H7 (cell line): ENCODE measurements around the gene GRIK4. TPM values are rescaled to one million over a fixed set of nuclear protein-coding genes. Genes with fewer than 3 reads are reported as not detected.
A peak's percentile ranks its signal among the peaks of the same experiment; 100 is the strongest.

ENCODE experiments used
- DNase-seq: peaks from one replicate; pipeline ENCODE4 v3.0.0; 2012
- H3K27me3 ChIP-seq: 2 replicates; pipeline ENCODE4 v1.6.0; 2011; ENCODE audit warnings: mild to moderate bottlenecking, low read length; ENCODE audit not compliant: control insufficient read depth, insufficient read depth
- H3K36me3 ChIP-seq: replicated peaks from 2 replicates; pipeline ENCODE4 v1.5.1; 2011; ENCODE audit warnings: low read length; ENCODE audit not compliant: control insufficient read depth, insufficient read depth
- H3K4me3 ChIP-seq: 2 replicates; pipeline ENCODE4 v1.5.1; 2011; ENCODE audit warnings: low read depth, mild to moderate bottlenecking, control low read depth, low read length, moderate library complexity; ENCODE audit not compliant: insufficient read depth
- total RNA-seq: library from RNA; depleted of rRNA; stranded (reverse); fragments of >200 nt; shearing (Covaris generic); gene quantifications from 2 replicates; pipeline ENCODE4 v1.2.3, GENCODE V29; 2014

The GRIK4 gene
- total RNA-seq, 1 experiment from 2014 or later = 1.0 TPM

GRCh38 chr11:120972621-120973020, 461.1 kb downstream of the GRIK4 start:
- H3K36me3 ChIP-seq = no peaks in the 10 kb centered on the region
- no peaks in the 10 kb centered on the region for H3K27me3 ChIP-seq
- H3K4me3 ChIP-seq = no peak overlapping the region
- DNase-seq = no peak

- no peaks in the 10 kb centered on the region for H3K36me3 ChIP-seq
- H3K27me3 ChIP-seq = no peaks in the 10 kb centered on the region
- no peak overlapping the region for H3K4me3 ChIP-seq
- DNase-seq = no peak
These were observed 462.0 kb downstream of the GRIK4 start for GRCh38 chr11:120973501-120973900.

DNA sequence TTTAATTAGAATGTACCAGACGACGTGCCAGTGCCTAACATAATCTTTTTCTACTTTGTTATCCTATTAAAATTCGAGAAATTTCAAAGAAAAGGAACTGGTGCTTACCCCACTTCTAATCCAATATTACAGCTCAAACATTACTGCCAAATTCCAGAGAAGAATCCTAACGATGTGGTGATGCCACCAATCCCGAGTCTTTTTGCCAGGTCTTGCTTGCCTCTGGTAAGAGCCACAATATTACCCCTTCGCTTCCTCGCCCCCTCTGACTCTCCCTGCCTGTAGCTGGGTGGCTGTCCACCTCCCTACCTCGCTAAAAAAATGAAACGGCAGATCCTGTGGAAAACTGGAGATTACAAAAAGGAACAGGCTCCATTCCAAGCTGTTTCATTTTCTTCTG, 462.9 kb downstream of the GRIK4 start:
- Histone ChIP-seq H3K4me3 (no peak overlapping the region), H3K27me3 (no peaks in the 10 kb centered on the region; the same call in 1 of the 2 replicates), H3K36me3 (no peaks in the 10 kb centered on the region)
- DNase-seq = no peak

GRCh38 chr11:120974965-120975364, 463.4 kb downstream of the GRIK4 start:
- Histone ChIP-seq H3K27me3 (no peaks in the 10 kb centered on the region; the same call in 1 of the 2 replicates), H3K4me3 (no peak overlapping the region), H3K36me3 (no peaks in the 10 kb centered on the region)
- no peak for DNase-seq

- no peak for DNase-seq
- Histone ChIP-seq H3K4me3 (no peak overlapping the region), H3K36me3 (no peaks in the 10 kb centered on the region), H3K27me3 (no peaks in the 10 kb centered on the region; the same call in 1 of the 2 replicates)
These were observed 466.0 kb downstream of the GRIK4 start for GRCh38 chr11:120977266-120978137.

DNA sequence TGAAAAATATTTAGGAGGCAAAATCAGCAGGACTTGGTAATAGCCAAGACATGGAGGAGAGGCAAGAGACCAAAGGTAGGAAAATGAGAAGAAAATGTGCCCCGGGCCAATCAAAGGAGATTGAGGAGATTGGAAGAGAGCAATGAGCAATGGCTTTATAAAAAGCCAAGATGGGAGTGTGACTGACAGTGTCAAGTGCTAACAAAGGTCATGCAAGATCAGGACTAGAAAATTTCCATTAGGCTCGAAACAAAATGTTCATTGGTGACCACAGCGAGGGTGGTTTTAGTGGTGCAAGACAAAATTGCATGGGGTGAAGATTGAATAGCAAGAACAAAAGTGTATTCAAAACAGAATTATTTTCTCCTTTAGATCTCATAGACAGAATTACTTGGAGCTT, 467.2 kb downstream of the GRIK4 start:
- H3K27me3 ChIP-seq = no peaks in the 10 kb centered on the region; the same call in 1 of the 2 replicates
- H3K4me3 ChIP-seq = no peak overlapping the region
- H3K36me3 ChIP-seq = no peaks in the 10 kb centered on the region

DNA sequence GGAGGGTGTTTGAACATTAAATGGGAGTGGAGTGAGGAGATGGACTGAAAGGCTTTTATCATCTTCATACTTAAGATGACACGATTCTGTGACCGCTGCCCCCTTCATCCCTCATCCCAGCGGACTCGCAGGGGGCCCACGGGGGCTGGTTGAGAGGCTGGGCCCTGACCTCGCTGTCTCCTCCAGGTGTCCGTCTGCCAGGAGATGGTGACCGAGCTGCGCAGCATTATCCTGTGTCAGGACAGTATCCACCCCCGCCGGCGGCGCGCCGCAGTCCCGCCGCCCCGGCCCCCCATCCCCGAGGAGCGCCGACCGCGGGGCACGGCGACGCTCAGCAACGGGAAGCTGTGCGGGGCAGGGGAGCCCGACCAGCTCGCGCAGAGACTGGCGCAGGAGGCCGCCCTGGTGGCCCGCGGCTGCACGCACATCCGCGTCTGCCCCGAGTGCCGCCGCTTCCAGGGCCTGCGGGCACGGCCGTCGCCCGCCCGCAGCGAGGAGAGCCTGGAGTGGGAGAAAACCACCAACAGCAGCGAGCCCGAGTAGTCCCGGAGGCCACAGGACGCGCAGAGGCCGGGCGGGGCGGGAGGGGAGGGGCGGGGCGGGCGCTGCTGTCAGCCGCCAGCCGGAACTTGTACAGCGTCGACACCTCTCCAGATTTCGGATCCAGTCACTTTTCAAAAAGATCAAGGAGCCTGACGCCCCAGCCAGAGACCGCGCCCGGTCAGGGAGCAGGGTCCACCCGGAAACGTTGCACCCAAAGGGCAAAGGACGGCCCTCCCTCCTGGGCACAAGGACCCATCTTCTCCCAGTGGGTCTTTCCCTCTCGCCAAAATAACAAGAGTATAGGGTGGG, 474.4 kb downstream of the GRIK4 start:
- peaks cover 14% of the 10 kb centered on the region for H3K27me3 ChIP-seq
- peak; percentile 88 for DNase-seq

More for the DNA sequence above, 467.2 kb downstream of the GRIK4 start:
- no peak for DNase-seq

DNA sequence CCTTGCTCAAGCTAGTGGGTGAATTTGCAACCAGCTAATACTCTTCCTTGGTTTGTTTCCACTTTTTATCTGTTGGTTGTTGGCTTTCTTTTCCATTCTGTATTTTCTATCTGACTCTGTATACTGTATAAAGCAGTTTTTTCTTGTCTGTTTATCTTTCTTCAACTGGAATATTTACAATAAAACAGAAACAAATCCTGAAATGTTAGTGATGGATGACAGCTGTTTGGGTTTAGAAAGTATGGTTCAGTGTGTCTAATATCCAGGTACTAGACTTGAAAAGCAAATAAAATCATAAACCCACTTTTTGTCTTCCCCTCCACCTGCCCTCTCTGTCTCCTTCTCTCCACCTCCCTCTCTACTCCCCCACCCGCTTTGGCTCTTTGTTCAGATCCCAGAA, 477.1 kb downstream of the GRIK4 start:
- H3K36me3 ChIP-seq = no peaks in the 10 kb centered on the region
- no peak for DNase-seq
- peaks cover 14% of the 10 kb centered on the region for H3K27me3 ChIP-seq
- H3K4me3 ChIP-seq = no peak overlapping the region

More for the DNA sequence above, 474.4 kb downstream of the GRIK4 start:
- Histone ChIP-seq H3K4me3 (peak overlapping the region; percentile 49), H3K36me3 (no peaks in the 10 kb centered on the region)

GRCh38 chr11:120991830-120992686, 480.5 kb downstream of the GRIK4 start:
- DNase-seq = no peak
- H3K27me3 ChIP-seq = no peaks in the 10 kb centered on the region
- no peak overlapping the region for H3K4me3 ChIP-seq
- no peaks in the 10 kb centered on the region for H3K36me3 ChIP-seq

- no peaks in the 10 kb centered on the region for H3K36me3 ChIP-seq
- DNase-seq = no peak
- H3K4me3 ChIP-seq = no peak overlapping the region
- H3K27me3 ChIP-seq = no peaks in the 10 kb centered on the region
These were observed 482.7 kb downstream of the GRIK4 start for GRCh38 chr11:120994091-120994859.

DNA sequence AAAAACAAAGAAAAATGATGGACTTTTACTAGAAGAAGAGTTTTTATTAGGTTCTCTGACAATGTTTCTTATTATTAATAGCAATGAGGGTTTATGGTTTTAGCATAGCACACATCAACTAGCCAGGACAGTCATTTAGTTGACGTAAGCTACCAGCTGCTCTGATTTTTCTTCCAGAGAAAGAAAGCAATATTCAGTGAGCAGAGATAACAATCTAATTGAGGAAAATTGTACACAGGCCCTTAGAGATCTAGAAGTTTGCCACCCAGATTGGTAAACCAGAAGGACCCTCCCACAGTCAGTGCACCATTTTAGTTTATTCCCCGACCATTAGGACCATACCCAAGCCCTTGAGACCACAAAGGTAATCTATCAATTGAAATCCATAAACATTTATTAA, 483.6 kb downstream of the GRIK4 start:
- Histone ChIP-seq H3K36me3 (no peaks in the 10 kb centered on the region), H3K4me3 (no peak overlapping the region), H3K27me3 (no peaks in the 10 kb centered on the region)
- no peak for DNase-seq

DNA sequence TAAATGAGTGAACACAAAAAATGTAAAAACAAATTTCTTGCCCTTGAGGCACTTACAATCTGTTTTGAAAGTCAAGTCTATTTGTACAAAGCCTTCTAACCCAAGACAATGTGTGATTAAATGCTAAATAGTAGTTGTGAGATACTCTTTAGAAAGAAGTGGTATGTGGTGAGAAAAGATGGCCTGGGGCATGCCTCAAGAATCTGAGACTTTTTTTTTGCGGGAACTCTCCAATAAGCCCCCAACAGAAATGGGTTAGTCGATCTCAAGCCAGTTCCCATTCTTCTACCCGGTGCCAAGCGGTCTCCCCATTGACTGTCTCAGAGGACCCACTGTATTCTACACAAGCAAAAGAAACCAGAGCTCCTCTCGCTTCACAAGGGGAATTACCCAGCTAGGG, 485.4 kb downstream of the GRIK4 start:
- no peaks in the 10 kb centered on the region for H3K27me3 ChIP-seq
- H3K36me3 ChIP-seq = no peaks in the 10 kb centered on the region
- no peak overlapping the region for H3K4me3 ChIP-seq
- no peak for DNase-seq

GRCh38 chr11:120998581-120998980, 487.0 kb downstream of the GRIK4 start:
- no peak for DNase-seq
- no peaks in the 10 kb centered on the region for H3K27me3 ChIP-seq
- H3K4me3 ChIP-seq = no peak overlapping the region

More at GRCh38 chr11:120998581-120998980, 487.0 kb downstream of the GRIK4 start:
- H3K36me3 ChIP-seq = no peaks in the 10 kb centered on the region
